CD4-positive, alpha-beta T cell treated with Interleukin-10 for 1 hour (primary cell): ENCODE results near the gene MOG.
A peak's percentile ranks its signal among the peaks of the same experiment; 100 is the strongest.

Experiments used
- DNase-seq: peaks from one replicate; pipeline ENCODE4 v3.0.0-alpha.2; 2020

The MOG gene

DNA sequence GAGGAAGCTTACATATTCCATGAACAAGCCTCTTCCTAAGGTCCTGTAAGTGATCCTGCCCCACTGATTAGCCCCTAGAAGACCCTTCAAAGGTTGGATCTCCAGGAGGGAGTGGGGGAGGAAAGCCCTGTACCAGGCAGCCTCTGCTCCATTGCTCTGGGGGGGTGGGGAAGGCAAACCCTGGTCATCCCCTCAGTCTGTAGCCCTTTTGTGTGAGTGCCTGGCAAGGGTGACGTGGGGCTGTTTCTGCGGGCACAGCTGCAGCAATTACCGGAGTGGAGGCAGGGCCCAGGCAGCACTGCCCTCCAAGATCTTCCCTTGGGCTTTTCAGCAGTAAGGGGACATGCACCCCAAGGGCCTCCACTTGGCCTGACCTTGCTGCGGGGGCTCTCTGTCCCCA, at the start of gene MOG:
Gene MOG, plus strand, starts transcription at position 295 of the 400 bp plus-strand sequence. CDS start 118 bp downstream, outside the sequence.
- no peak for DNase-seq

DNA sequence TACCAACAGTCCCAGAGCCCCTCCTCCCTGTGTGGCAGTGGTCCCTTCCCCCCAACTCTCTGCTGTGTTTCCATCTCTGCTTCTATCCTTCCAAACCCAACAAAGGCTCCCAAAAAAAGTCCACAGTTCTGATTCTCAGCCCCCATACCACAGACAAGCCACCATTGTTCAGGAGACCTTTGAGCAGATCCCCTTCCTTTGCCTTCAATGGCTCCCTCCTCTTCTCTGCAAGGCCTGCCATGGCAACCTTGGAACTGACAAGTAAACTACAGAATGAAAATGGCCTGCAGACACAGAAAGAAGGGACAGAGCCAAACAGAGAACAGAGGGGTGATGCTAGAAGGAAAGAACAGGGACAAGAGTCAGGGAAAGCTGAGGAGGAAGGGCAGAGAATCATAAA, 48.8 kb upstream of the MOG start:
- DNase-seq, result no peak

DNA sequence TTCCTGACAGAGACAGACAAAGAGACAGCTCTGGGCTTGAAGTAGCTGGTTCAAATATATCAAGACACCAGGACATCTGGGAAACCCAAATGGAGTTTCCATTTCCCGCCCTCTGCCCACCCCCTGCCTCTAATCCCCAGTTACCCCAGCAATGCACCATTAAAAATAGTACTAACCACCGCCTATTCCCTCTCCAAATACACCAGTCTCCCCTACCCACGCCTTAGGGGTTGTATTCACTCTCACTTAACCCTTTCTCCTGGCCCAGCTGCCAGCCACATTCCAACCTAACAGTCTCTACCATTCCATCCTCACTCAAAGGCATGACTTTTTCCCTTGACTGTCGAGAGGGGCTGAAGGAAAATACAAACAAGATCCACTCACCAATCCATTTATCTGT, 46.4 kb upstream of the MOG start:
- no peak for DNase-seq

- no peak for DNase-seq
Observed at GRCh38 chr6:29611426-29611825, 45.5 kb upstream of the MOG start.

GRCh38 chr6:29617782-29618554, 38.9 kb upstream of the MOG start:
- DNase-seq, result no peak

DNA sequence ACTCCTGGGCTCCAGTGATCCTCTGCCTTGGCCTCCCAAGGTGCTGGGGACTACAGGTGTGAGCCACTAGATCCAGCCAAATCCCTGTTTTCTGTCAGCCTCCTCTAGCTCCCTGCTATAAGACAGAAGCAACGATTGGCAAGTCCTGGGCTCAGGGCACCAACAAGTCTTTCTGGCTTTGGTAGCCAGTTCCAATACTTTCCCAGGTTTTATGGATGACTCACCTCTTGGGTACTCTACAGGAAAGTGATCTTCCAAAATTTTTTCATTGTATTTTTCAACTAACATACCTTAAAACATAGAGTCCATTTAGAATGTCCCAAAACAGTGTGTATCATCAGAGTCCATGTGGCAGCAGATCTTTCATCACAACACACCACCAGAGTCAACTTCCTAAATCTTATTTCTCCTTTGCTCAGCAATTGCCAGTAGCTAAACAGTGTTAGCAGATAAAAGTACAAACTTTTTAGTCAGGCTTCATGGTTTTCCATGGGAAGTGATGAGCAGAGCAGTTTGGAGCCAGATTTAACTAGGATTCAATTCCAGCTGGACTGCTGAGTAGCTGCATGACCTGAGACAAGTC, 37.2 kb upstream of the MOG start:
- DNase-seq, result no peak

DNA sequence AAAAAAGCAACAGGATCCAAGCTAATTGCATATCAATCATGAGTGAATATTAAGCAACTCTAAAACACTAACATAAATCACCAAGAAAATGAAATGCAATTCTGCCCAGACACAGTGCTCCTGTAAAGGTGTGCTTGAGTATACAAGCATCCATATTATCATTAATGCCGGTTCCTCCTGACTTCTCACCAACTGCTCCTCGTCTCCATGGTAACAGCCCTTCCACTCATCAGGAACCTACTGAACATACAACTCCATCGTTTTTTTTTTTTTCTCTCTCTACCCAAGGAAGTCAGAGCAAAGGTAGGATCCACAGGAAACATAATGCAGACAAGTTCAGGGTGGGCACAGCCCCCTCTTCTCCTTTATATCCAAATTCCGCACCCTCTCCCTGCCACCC, 36.3 kb upstream of the MOG start:
- no peak for DNase-seq

DNA sequence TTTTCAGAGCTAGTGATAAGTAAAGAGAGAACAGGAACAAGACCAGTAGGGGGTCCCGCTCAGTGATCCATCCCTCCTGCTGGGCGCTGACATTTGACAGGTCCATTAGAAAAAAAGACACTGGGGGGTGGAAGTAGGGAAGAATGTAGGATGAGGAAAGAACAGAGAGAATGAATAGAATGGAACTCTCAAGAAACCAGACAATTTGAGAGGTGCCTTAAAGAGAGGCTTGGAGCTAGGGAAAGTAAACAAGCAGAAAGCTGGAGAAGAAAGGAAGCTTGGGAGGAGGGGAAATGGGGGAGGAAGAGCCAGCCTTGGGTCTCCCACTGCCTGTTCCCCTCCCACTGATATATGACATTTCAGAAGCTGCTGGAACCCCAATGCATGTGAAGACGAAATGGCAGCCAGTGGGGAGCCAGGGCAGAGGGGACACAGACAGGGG, 32.4 kb upstream of the MOG start:
- DNase-seq, result no peak

DNA sequence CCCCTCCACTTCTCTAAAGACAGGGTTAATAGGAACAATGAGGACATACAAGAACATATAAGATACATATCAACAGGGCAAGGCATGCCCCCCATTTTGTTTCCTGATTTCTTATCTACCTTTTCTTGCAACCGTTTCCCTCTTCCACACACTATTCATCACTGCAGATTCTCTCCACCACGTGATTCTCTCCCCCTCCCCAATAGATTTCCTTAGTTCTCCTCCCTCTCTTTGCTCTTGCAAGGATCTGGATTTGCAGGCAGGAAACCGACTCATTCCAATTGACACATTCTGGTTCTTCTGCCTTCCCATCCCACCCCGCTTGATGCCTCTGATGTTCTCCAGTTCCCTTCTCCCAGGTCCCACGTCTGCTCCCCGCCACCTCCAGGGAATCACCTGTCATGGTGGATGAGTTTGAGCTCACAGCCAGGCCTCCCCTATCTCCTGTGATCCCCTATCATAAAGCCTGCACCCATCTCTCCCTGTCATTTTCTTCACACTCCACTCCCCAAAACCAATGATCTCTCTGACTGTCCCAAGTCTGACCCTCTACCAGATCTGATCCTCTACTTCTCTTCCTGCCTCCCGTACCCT, 31.5 kb upstream of the MOG start:
- DNase-seq, result no peak

DNA sequence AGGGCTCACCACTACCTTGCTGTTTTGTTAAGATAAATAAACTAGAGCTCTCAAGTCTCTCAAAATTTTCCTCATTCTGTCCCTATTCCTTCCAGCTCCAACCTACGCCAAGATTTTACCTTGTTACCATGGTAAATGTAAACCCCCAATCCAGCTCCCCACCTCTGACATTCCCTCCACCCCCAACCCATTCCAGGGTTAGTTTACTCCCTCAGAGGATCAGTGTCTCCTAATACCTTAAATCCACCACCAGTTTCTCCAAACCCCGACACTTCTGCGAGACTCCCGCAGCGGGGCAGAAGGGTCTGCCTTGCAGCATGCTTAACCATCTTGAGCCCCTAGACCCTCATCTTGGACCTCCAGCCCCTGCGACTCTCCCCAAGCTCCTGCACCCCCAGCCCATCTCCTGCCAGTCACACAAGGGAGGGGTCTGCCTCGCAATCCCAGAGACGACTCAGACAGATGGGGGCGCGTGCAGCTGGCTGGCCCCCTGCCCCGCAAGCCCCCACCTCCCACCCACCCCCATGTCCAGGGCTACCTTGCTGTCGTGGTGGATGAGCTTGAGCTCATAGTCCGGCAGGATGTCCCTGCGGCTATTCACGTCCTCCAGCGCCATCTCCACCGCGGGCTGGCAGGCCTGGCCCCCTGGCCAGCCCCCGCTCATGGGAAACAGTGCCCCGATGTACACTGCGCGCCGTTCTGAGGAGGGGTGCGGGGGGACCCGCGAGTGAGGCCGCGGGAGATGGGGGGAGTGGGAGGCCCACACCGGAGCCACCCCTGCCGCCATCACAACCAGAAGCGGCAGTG, 29.7 kb upstream of the MOG start:
- DNase-seq, result no peak

- peak; percentile 74 for DNase-seq
Observed at GRCh38 chr6:29627755-29628418, 29.0 kb upstream of the MOG start.

DNA sequence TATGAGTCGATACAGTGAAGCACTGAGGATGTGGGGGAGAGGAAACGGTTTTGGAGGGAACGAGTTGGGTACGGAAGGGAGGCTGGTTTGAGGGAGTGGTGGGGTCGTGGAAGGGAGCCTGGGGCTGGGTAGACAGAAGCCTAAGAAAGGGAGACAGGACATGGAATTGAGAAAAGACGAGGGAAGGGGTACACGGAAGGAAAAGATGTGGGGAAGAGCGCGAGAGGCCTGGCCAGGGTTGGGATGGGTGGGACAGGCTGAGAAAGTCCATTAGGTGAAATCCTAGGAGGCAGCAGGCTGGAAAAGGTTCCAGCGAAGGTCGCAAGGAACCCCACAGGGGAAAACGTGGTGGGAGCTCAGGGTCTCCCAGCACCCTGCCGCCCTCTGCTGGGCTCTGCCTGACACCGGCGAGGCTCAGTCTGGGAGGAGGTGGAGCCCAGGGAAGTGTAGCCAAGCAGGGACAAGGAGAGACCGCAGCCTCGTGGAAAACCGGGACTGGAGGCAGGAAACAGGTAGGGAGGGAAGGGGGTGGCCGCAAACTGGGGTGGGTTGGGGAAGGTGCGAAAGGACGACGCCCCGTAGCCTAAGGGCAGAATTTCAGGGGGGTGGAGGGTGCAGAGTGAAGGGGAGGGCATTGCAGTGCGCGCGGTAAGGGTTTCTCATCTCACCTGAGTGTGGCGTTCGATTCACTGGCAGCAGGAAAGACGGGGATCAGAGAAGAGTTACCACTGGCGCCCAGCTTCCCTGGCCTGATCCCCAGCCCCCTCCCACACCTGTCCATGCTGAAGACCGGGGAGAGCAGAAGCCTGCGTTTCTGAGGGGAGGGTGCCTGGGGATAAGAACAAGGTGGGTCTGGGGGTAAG, 28.2 kb upstream of the MOG start:
- DNase-seq, result peak; percentile 54

DNA sequence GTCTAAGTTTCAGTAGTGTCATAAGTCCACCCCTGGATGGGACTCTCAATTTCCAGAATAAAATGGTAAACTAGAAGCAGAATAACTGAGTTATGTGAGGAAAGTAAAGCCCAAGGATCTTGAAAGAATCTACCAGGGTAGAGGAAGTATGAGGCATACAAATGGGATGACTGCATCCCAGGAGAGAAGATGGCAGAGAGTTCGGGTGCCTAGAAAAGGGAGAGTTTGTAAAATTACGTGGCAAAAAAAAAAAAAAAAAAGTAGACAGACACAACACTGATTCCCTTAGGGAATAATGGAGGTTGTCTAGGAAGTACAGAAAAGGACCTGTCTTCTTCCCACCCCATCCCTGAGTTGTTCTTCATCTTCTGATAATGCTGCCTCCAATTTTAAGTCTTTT, 27.3 kb upstream of the MOG start:
- no peak for DNase-seq

- DNase-seq, result no peak
Observed at GRCh38 chr6:29630315-29630714, 26.6 kb upstream of the MOG start.

- no peak for DNase-seq
Observed at GRCh38 chr6:29631209-29631810, 25.6 kb upstream of the MOG start.

DNA sequence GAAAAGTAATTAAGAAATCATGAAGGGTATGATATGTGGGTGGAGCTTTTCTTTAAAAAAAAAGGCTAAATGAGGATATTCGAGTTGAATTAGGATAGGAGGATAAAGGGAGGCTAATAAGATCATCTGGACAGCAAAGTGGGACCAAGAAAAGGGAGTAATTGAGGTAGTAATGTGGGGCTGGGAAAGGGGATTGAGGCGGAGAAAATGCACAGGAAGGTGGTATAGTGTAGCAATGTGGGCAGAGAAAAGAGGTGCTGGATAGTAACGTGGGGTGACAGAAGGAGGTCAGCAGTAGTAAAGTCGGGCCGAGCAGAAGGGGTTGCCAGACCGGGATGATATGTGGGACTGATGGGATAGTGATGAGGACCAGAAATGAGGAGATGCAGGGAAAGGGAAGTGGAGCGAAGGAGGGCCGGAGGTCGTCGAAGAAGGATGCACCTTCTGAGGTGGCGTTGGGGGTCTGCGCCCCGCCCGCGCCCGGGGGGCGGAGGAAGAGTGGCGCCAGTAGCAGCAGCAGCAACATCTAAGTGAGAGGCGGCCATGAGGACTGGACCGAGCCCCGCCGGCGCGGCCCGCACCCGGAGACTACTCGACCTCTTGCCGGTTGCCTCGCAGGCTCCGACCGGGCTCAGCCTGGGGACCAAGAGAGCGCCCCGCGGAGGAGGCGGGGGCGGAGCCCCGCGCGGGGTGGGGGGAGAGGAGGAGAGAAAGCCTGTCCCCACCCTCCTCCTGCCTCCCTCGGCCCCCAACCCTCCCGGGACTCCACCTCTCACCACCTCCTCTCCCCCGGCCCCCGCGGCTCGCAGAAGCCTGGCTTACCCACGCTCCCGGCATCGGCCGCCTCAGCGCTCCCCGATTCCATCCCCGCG, 24.8 kb upstream of the MOG start:
- DNase-seq, result peak; percentile 72

- DNase-seq, result peak; percentile 75
Observed at GRCh38 chr6:29632789-29633533, 23.9 kb upstream of the MOG start, which contains the start of gene GABBR1. GABBR1 (minus strand) TSS chr6:29633183; CDS start chr6:29632385, 798 bp downstream.

DNA sequence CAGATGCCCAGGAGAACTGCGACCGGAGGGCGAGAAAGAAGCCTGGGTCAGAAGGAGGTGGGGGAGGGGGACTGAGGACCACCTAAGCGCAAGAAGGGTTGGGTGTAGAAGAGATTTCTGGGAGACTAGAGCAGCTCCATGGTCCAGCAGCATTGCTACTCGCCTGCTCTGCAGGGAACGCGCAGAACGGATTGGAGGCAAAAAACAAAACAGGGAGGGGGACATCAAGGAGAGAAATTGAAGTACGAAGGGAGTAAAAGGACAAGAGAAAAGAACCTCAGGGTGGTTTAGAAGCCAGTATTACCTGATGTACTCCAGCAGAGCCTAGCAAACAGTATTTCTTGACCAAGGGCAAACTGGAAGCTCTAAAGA, 23.4 kb upstream of the MOG start:
- no peak for DNase-seq

GRCh38 chr6:29637247-29637646, 19.6 kb upstream of the MOG start:
- DNase-seq, result no peak
